Heart left ventricle (tissue), 13 donors: ENCODE data around the gene CCDC88B.

Experiments used
- CTCF ChIP-seq, 12 donors: fragments of 200-600 bp; sonication (generic) in 4 of 12; IDR thresholded peaks; one replicate each; pipeline versions ENCODE4 v1.5.0 to v1.8.0; 2018 to 2022; ENCODE audit warnings: antibody characterized with exemption in 12 of 12, mild to moderate bottlenecking in 5 of 12
- POLR2A ChIP-seq, 2 donors: fragments of 450-650 bp; IDR thresholded peaks; one replicate each; pipeline ENCODE4 v1.6.1; 2017; ENCODE audit warnings: antibody characterized with exemption in 2 of 2, mild to moderate bottlenecking in 2 of 2, moderate library complexity in 2 of 2
- donor health status: ischemic (EF 13 %, LVEDD 7.1; RV severe dilation, severe dysfunction).
- donor health status: DM: no; HTN: yes; CAD: no.
- donor health status: DM: no; HTN: no; CAD: no.
- donor health status: ischemic (EF 25% LVEDD 6.9; RV normal size, moderate dysfunction).
- donor health status: ischemic (EF 25% LVEDD 5.7; RV mildly dilated, moderate dysfunction).
- donor health status: ischemic (EF 35%, LVEDD 5.7; RV mildly dilated, moderate dysfunction).
- donor health status: nonischemic (EF 11% LVEDD 7.7; RV severe dilation, severe dysfunction).
- donor health status: DM: yes; HTN: yes; CAD: no.
- donor health status: PGD.
- donor health status: ischemic (EF 29% LVEDD 5.4; RV normal size, mild dysfunction).
- donor health status: nonischemic (EF 23%, LVEDD 6.1; RV moderate dilation, normal function).

GRCh38 chr11:64400667-64401066, 60.7 kb downstream of the CCDC88B start:
- TF ChIP-seq CTCF (IDR thresholded peaks at IDR 0.05): no peak
- TF ChIP-seq POLR2A (IDR thresholded peaks at IDR 0.05): no peak
